Upper lobe of left lung (tissue), 6 donors: ENCODE measurements around the gene ZNF835. TPM values are rescaled to one million over a fixed set of nuclear protein-coding genes. Genes with fewer than 3 reads are reported as not detected.

ENCODE experiments used
- ATAC-seq, 2 donors: fragments of 200-7000 bp; cut with Tn5 transposase; one replicate each; pipeline ENCODE4 v1.9.1; 2022; ENCODE audit warnings: mild to moderate bottlenecking in 2 of 2, moderate library complexity in 2 of 2; ENCODE audit not compliant: low FRiP score in 2 of 2
- DNase-seq, 2 donors: peaks; one replicate each; pipeline ENCODE4 v3.0.0-alpha.2; 2019 to 2020
- H3K27ac ChIP-seq, 4 donors: fragments of 200-600 bp; sonication (generic); one replicate each; pipeline ENCODE4 v1.5.1; 2016 to 2019
- H3K27me3 ChIP-seq, 4 donors: fragments of 200-600 bp; sonication (generic); one replicate each; pipeline ENCODE4 v1.5.1; 2017 to 2019
- H3K36me3 ChIP-seq, 4 donors: fragments of 200-600 bp; sonication (generic); one replicate each; pipeline ENCODE4 v1.5.1; 2016 to 2019
- H3K4me1 ChIP-seq, 4 donors: fragments of 200-600 bp; sonication (generic); one replicate each; pipeline ENCODE4 v1.5.1; 2018 to 2019
- H3K4me3 ChIP-seq, 4 donors: fragments of 200-600 bp; sonication (generic); one replicate each; pipeline ENCODE4 v1.5.1; 2017 to 2019; ENCODE audit warnings: mild to moderate bottlenecking in 2 of 4, moderate library complexity in 1 of 4
- H3K9me3 ChIP-seq, 4 donors: fragments of 200-600 bp; sonication (generic); one replicate each; pipeline ENCODE4 v1.5.1; 2018 to 2019
- EP300 ChIP-seq, 4 donors: sonication (generic); formaldehyde crosslinking; IDR thresholded peaks; one replicate each; pipeline ENCODE4 v1.5.1; 2017; ENCODE audit warnings: antibody characterized with exemption in 4 of 4, control low read depth in 2 of 4
- POLR2A ChIP-seq, 4 donors: fragments of 450-650 bp; IDR thresholded peaks; one replicate each; pipeline ENCODE4 v1.5.1; 2016 to 2017; ENCODE audit warnings: antibody characterized with exemption in 4 of 4, mild to moderate bottlenecking in 2 of 4
- POLR2AphosphoS5 ChIP-seq, 2 donors: sonication (generic); formaldehyde crosslinking; IDR thresholded peaks; one replicate each; pipeline ENCODE4 v1.5.1; 2017; ENCODE audit warnings: antibody characterized with exemption in 2 of 2
- WGBS, 2 donors: methylation state at CpG; one replicate each; pipeline ENCODE4 v1.1.5; 2017 to 2018; 5-methylcytosine and 5-hydroxymethylcytosine counted together
- total RNA-seq, 6 donors: library from RNA; depleted of rRNA in 4 of 6; stranded (reverse); fragments of >200 nt in 4 of 6; gene quantifications; one replicate each; pipeline versions ENCODE4 v1.1.0 to v1.2.1, GENCODE V29; 2016 to 2021
- TF ChIP-seq, protein P1 (sequence below), 6 experiments: fragments of 450-650 bp in 4 of 6; fragments of 200-600 bp in 2 of 6; sonication (generic) in 2 of 6; IDR thresholded peaks; one replicate each; pipeline ENCODE4 v1.5.1; 2016 to 2019; ENCODE audit warnings: antibody characterized with exemption in 6 of 6
- donor health status: DM: no; HTN: no; CAD: no; lungs with moderate emphysema.
- donor health status: DM: no; HTN: yes; CAD: no; lungs with severe emphysema.

Gene ZNF835
- total RNA-seq, 6 donors from 2014 or later, result 0.78 to 4.1 (median 2.7) TPM; not detected in 1

DNA sequence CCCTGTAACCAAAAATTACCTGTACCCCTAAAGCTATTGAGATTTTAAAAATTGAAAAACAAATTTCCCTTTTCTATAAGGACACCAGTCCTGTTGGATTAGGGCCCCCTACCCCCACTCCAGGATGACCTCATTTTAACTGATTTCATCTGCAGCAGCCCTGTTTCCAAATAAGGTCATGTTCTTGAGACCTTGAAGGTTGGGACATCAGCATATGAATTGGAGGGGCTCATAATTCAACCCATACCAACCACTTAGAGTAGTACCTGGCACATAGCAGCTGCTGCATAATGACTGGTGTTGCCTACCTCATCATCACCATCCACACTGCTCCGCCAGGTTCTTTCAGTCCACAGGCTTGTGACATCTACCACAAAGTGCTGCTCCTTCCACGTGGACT lies 58.8 kb downstream of the ZNF835 start:
- Histone ChIP-seq H3K4me3 (no peak overlapping the region), H3K36me3 (peaks cover 0 to 36% (median 1%) of the 10 kb centered on the region in 4 donors), H3K27ac (no peak overlapping the region), H3K9me3 (peaks cover 38 to 83% (median 67%) of the 10 kb centered on the region in 4 donors), H3K4me1 (no peaks in the 10 kb centered on the region), H3K27me3 (no peaks in the 10 kb centered on the region)
- WGBS, 2 donors, result 92 to 100% methylated on average over 2 of the region's 2 CpGs
- ATAC-seq (no peak), DNase-seq (no peak)
- TF ChIP-seq POLR2AphosphoS5 (IDR thresholded peaks at IDR 0.05) (no peak), POLR2A (IDR thresholded peaks at IDR 0.05) (no peak), EP300 (IDR thresholded peaks at IDR 0.05) (no peak)
- TF ChIP-seq, protein P1, sequence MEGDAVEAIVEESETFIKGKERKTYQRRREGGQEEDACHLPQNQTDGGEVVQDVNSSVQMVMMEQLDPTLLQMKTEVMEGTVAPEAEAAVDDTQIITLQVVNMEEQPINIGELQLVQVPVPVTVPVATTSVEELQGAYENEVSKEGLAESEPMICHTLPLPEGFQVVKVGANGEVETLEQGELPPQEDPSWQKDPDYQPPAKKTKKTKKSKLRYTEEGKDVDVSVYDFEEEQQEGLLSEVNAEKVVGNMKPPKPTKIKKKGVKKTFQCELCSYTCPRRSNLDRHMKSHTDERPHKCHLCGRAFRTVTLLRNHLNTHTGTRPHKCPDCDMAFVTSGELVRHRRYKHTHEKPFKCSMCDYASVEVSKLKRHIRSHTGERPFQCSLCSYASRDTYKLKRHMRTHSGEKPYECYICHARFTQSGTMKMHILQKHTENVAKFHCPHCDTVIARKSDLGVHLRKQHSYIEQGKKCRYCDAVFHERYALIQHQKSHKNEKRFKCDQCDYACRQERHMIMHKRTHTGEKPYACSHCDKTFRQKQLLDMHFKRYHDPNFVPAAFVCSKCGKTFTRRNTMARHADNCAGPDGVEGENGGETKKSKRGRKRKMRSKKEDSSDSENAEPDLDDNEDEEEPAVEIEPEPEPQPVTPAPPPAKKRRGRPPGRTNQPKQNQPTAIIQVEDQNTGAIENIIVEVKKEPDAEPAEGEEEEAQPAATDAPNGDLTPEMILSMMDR (IDR thresholded peaks at IDR 0.05), result no peak

Other genes starting within 250 kb of the ZNF835 start
- gene ZNF667, start 194.4 kb downstream of the ZNF835 start, total RNA-seq, result 1 to 10 TPM; 1.1 to 3.6 (median 1.9) TPM
- 1 to 10 TPM; 2.6 to 7.3 (median 4.4) TPM for gene ZNF471, start 163.9 kb downstream of the ZNF835 start, total RNA-seq
- gene ZFP28, start 132.8 kb downstream of the ZNF835 start, total RNA-seq, result 10 to 100 TPM in 1 of 6 donors, 1 to 10 TPM in 5; 3.1 to 12.0 (median 6.2) TPM
- 1 to 10 TPM; 1.8 to 4.6 (median 3.3) TPM for gene ZNF470, start 104.3 kb downstream of the ZNF835 start, total RNA-seq
- 10 to 100 TPM in 2 of 6 donors, 1 to 10 TPM in 4; 4.0 to 11.5 (median 7.4) TPM for gene ZNF71, start 76.5 kb downstream of the ZNF835 start, total RNA-seq
- under 1 TPM in 2 of 6 donors, not detected in 4; 0.29 to 0.30 TPM for gene SMIM17, start 28.6 kb downstream of the ZNF835 start, total RNA-seq
- gene PEG3, start 169.0 kb upstream of the ZNF835 start, total RNA-seq, result 10 to 100 TPM in 1 of 6 donors, 1 to 10 TPM in 5; 2.6 to 13.1 (median 3.8) TPM
- gene ZIM2, start 169.0 kb upstream of the ZNF835 start, total RNA-seq, result 1 to 10 TPM in 1 of 6 donors, under 1 TPM in 1, not detected in 4; 0.30 to 1.0 TPM